Liver (tissue), 9 donors: ENCODE measurements around the gene PLCL1. TPM values are rescaled to one million over a fixed set of nuclear protein-coding genes. Genes with fewer than 3 reads are reported as not detected.

Experiments
- DNase-seq: peaks from one replicate; pipeline ENCODE4 v3.0.0-alpha.2; 2017; ENCODE audit warnings: low spot score
- H3K27ac ChIP-seq, 2 donors: one replicate each; pipeline ENCODE4 v1.7.0; 2013; ENCODE audit warnings: inconsistent platforms in 2 of 2, low read length in 2 of 2, control low read depth in 1 of 2, low read depth in 1 of 2, mild to moderate bottlenecking in 1 of 2
- H3K27me3 ChIP-seq, 4 donors: one replicate each; pipeline versions ENCODE4 v1.6.1 to v1.7.0; 2013; ENCODE audit warnings: low read length in 3 of 4, inconsistent platforms in 1 of 4, mild to moderate bottlenecking in 1 of 4, moderate library complexity in 1 of 4; ENCODE audit not compliant: control insufficient read depth in 4 of 4, insufficient read depth in 4 of 4
- H3K36me3 ChIP-seq, 4 donors: one replicate each; pipeline versions ENCODE4 v1.6.1 to v1.7.0; 2013; ENCODE audit warnings: low read length in 3 of 4, mild to moderate bottlenecking in 3 of 4, low read depth in 1 of 4, moderate library complexity in 1 of 4; ENCODE audit not compliant: control insufficient read depth in 4 of 4, insufficient read depth in 3 of 4
- H3K4me1 ChIP-seq, 4 donors: one replicate each; pipeline versions ENCODE4 v1.6.1 to v1.7.0; 2013; ENCODE audit warnings: low read length in 3 of 4, mild to moderate bottlenecking in 3 of 4, moderate library complexity in 1 of 4; ENCODE audit not compliant: control insufficient read depth in 4 of 4, insufficient read depth in 4 of 4
- H3K4me3 ChIP-seq, 3 donors: one replicate each; pipeline versions ENCODE4 v1.6.1 to v1.7.0; 2013; ENCODE audit warnings: low read length in 3 of 3, control low read depth in 1 of 3, low read depth in 1 of 3, mild to moderate bottlenecking in 1 of 3
- H3K9ac ChIP-seq, 2 donors: one replicate each; pipeline ENCODE4 v1.7.0; 2013; ENCODE audit warnings: low read length in 2 of 2, mild to moderate bottlenecking in 2 of 2, moderate library complexity in 2 of 2, control low read depth in 1 of 2, low read depth in 1 of 2
- H3K9me3 ChIP-seq, 4 donors: one replicate each; pipeline versions ENCODE4 v1.6.1 to v1.7.0; 2013; ENCODE audit warnings: low read length in 3 of 4; ENCODE audit not compliant: control insufficient read depth in 4 of 4
- EGR1 ChIP-seq, 2 donors: IDR thresholded peaks; 2 replicates each; pipeline ENCODE4 v1.6.1; 2016 to 2018; ENCODE audit warnings: antibody characterized with exemption in 2 of 2, low read depth in 2 of 2
- FOXA1 ChIP-seq: IDR thresholded peaks from 2 replicates; pipeline ENCODE4 v1.6.1; 2016; ENCODE audit warnings: antibody characterized with exemption
- FOXA2 ChIP-seq: IDR thresholded peaks from 2 replicates; pipeline ENCODE4 v1.6.1; 2016; ENCODE audit warnings: antibody characterized with exemption
- GABPA ChIP-seq, 2 donors: IDR thresholded peaks in 1 of 2; conservative IDR thresholded peaks in 1 of 2; 2 replicates each; pipeline ENCODE4 v1.6.1; 2016; ENCODE audit warnings: antibody characterized with exemption in 2 of 2, mild to moderate bottlenecking in 1 of 2, moderate library complexity in 1 of 2
- HNF4G ChIP-seq: IDR thresholded peaks from 2 replicates; pipeline ENCODE4 v1.6.1; 2016; ENCODE audit warnings: antibody characterized with exemption
- JUND ChIP-seq, 2 donors: IDR thresholded peaks; 2 replicates each; pipeline ENCODE4 v1.6.1; 2016; ENCODE audit warnings: antibody characterized with exemption in 2 of 2
- NR2F2 ChIP-seq: IDR thresholded peaks from 2 replicates; pipeline ENCODE4 v1.6.1; 2016; ENCODE audit warnings: antibody characterized with exemption
- RAD21 ChIP-seq, 2 donors: IDR thresholded peaks; 2 replicates each; pipeline ENCODE4 v1.6.1; 2016; ENCODE audit warnings: antibody characterized with exemption in 2 of 2, mild to moderate bottlenecking in 2 of 2
- RXRA ChIP-seq, 2 donors: IDR thresholded peaks; 2 replicates each; pipeline ENCODE4 v1.6.1; 2017 to 2018; ENCODE audit warnings: antibody characterized with exemption in 2 of 2, mild to moderate bottlenecking in 1 of 2
- SP1 ChIP-seq: IDR thresholded peaks from 2 replicates; pipeline ENCODE4 v1.6.1; 2018; ENCODE audit warnings: antibody characterized with exemption, mild to moderate bottlenecking
- YY1 ChIP-seq: IDR thresholded peaks from 2 replicates; pipeline ENCODE4 v1.6.1; 2016; ENCODE audit warnings: antibody characterized with exemption, mild to moderate bottlenecking
- WGBS: extraction: QIAGEN DNeasy Blood & Tissue Kit; methylation state at CpG from one replicate; pipeline ENCODE4 v1.1.7; 2013; 5-methylcytosine and 5-hydroxymethylcytosine counted together
- polyA plus RNA-seq, 2 donors: library from polyadenylated mRNA; stranded (reverse) in 1 of 2; unstranded in 1 of 2; fragments of 200-250 nt in 1 of 2; fragments of >200 nt in 1 of 2; fragmentation: Nextera tagmentation in 1 of 2; extraction: Ambion mirVana in 1 of 2; gene quantifications; one replicate each; pipeline versions ENCODE4 v1.2.1 to v1.2.3, GENCODE V29; 2013 to 2015
- total RNA-seq, 2 donors: library from RNA; depleted of rRNA; stranded (reverse); fragments of >200 nt; gene quantifications; one replicate each; pipeline ENCODE4 v1.2.3, GENCODE V29; 2014
- TF ChIP-seq, protein P1 (sequence below): fragments of 150-350 bp; IDR thresholded peaks from 2 replicates; pipeline ENCODE4 v1.5.1; 2017; ENCODE audit warnings: improper control_type of control experiment, low read depth, low read length; ENCODE audit not compliant: missing input control
- TF ChIP-seq, protein P2 (sequence below): IDR thresholded peaks from 2 replicates; pipeline ENCODE4 v1.6.1; 2016; ENCODE audit warnings: antibody characterized with exemption
- TF ChIP-seq, protein P3 (sequence below): IDR thresholded peaks from 2 replicates; pipeline ENCODE4 v1.6.1; 2016; ENCODE audit warnings: antibody characterized with exemption
- donor health status: healthy.
- donor health status: healthy.
- donor health status: healthy.
- donor health status: healthy.
- donor health status: healthy.

The PLCL1 gene
- total and polyA plus RNA-seq, 4 donors: 0.08 to 0.59 (median 0.31) TPM

DNA sequence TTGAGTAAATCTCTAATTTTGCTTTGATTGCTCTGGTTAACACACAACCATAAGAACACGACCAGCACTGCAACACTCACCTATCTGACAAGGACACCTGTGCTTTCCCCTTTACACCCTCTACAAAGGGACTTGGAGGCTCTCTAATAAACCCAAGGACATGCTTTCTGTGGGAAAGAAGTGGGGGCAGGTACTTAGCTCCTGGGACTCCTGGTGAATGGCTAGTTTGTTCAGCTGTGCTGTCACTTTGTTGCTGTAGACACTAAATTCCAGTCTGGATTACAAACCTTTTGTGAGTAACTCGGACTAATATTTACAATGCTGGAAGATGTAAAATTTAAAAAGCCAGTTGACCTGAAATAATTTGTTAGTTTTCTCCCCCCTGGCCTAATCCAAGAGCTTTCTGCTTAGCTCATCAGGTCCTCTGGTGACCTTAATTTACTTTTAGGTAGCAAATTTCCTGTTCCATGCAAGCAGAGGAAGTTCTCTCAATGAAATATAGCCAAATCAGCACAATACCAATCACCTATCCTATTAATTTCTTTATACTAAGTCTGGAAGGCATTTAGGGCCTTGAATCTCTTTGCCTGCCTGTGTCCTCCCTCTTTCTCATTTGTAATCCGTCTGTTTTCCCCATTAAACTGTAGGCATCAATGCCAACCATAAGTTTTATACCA, 67.5 kb downstream of the PLCL1 start:
- Histone ChIP-seq H3K4me1 (no peaks in the 10 kb centered on the region), H3K4me3 (no peak overlapping the region), H3K9me3 (no peaks in the 10 kb centered on the region), H3K9ac (no peak overlapping the region), H3K27me3 (no peaks in the 10 kb centered on the region), H3K27ac (no peak overlapping the region), H3K36me3 (no peaks in the 10 kb centered on the region)
- TF ChIP-seq SP1: no peak
- TF ChIP-seq, protein P1, sequence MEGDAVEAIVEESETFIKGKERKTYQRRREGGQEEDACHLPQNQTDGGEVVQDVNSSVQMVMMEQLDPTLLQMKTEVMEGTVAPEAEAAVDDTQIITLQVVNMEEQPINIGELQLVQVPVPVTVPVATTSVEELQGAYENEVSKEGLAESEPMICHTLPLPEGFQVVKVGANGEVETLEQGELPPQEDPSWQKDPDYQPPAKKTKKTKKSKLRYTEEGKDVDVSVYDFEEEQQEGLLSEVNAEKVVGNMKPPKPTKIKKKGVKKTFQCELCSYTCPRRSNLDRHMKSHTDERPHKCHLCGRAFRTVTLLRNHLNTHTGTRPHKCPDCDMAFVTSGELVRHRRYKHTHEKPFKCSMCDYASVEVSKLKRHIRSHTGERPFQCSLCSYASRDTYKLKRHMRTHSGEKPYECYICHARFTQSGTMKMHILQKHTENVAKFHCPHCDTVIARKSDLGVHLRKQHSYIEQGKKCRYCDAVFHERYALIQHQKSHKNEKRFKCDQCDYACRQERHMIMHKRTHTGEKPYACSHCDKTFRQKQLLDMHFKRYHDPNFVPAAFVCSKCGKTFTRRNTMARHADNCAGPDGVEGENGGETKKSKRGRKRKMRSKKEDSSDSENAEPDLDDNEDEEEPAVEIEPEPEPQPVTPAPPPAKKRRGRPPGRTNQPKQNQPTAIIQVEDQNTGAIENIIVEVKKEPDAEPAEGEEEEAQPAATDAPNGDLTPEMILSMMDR: no peak
- DNase-seq: no peak
- WGBS: 62% methylated on average over 3 of the region's 3 CpGs

DNA sequence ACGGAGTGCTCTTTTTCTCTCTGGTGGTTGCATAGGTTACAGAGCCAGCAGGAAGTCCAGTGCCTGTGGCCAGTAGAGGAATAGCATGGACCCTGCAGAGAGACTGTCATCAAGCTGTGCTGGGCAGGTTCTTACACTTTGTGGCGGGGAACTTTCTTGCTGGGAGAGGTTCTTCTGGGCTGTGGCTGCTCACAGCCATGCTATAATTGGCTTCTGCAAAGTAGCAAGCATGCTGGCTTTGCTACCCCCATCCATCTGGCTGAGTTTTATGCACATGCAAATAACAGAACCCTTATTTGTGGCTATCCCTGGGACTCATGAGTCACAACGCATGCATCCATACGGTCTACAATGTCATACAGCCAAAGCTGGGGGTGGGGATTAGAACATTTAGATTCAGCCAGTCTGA, 68.9 kb downstream of the PLCL1 start:
- no peak for TF ChIP-seq NR2F2
- no peak overlapping the region for H3K4me3 ChIP-seq
- no peaks in the 10 kb centered on the region for H3K27me3 ChIP-seq
- no peaks in the 10 kb centered on the region for H3K9me3 ChIP-seq
- H3K27ac ChIP-seq: no peak overlapping the region
- H3K36me3 ChIP-seq: no peaks in the 10 kb centered on the region
- H3K4me1 ChIP-seq: no peaks in the 10 kb centered on the region
- WGBS: 58% methylated on average over 4 of the region's 4 CpGs
- H3K9ac ChIP-seq: no peak overlapping the region
- no peak for DNase-seq

DNA sequence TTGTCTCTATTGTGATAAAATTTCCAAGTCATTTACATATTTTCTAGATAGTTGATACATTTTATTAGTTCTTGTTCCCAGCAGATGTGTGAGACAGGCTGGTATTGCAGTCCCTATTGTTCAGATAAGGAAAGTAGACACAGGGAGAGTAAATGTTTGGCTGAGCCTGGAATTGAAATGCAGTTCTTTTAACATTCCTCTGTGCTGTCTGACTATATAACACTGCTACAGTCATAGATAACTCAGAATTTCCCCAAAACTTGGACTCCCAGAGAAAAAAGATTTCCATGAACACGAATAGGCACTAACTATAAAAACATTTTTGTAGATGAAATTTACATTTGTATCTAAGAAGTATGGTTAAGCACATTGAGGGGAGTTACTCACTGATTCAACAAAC, 71.4 kb downstream of the PLCL1 start:
- TF ChIP-seq FOXA2: no peak
- TF ChIP-seq RAD21 (IDR thresholded peaks at IDR 0.05): no peak
- no peak for TF ChIP-seq HNF4G
- no peak for TF ChIP-seq FOXA1
- no peak for TF ChIP-seq JUND (IDR thresholded peaks at IDR 0.05)
- no peak for TF ChIP-seq GABPA (IDR thresholded peaks at IDR 0.05 in 1 of 2, conservative IDR thresholded peaks at IDR 0.05 in 1 of 2)
- no peak for TF ChIP-seq YY1
- TF ChIP-seq, protein P2, sequence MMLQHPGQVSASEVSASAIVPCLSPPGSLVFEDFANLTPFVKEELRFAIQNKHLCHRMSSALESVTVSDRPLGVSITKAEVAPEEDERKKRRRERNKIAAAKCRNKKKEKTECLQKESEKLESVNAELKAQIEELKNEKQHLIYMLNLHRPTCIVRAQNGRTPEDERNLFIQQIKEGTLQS: no peak
- no peak for TF ChIP-seq RXRA (IDR thresholded peaks at IDR 0.05)
- TF ChIP-seq, protein P1: no peak
- TF ChIP-seq NR2F2: no peak
- TF ChIP-seq, protein P3, sequence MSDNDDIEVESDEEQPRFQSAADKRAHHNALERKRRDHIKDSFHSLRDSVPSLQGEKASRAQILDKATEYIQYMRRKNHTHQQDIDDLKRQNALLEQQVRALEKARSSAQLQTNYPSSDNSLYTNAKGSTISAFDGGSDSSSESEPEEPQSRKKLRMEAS: no peak
- TF ChIP-seq EGR1 (IDR thresholded peaks at IDR 0.05; ENCODE audit: low read depth in 2 of 2): no peak
- H3K27me3 ChIP-seq: no peaks in the 10 kb centered on the region
- no peaks in the 10 kb centered on the region for H3K9me3 ChIP-seq
- WGBS: 24% methylated on average over 1 of the region's 1 CpG
- no peak overlapping the region for H3K4me3 ChIP-seq
- H3K9ac ChIP-seq: no peak overlapping the region
- H3K27ac ChIP-seq: no peak overlapping the region
- no peak for DNase-seq
- peaks cover 0 to 1% (median 0%) of the 10 kb centered on the region in 4 donors for H3K4me1 ChIP-seq
- H3K36me3 ChIP-seq: no peaks in the 10 kb centered on the region
